ENCODE results near the gene AARS1.

GRCh38 chr16:70324998-70325747 lies 35.9 kb upstream of the AARS1 start:
- TF ChIP-seq POU2F2 (IDR thresholded peaks at IDR 0.05; ENCODE audit: low read depth, low read length) (no peak), POLR2A (IDR thresholded peaks at IDR 0.05; ENCODE audit: low read depth, low read length) (no peak), TAF1 (IDR thresholded peaks at IDR 0.05; ENCODE audit: low read depth, low read length) (no peak), POLR2AphosphoS5 (IDR thresholded peaks at IDR 0.05; ENCODE audit: low read depth, low read length) (no peak), PAX5 (IDR thresholded peaks at IDR 0.05; ENCODE audit: insufficient read depth, low read length, severe bottlenecking) (no peak)

All from GM12891 (cell line).